Common myeloid progenitor, CD34-positive (primary cell): Measurements from ENCODE around the gene EIF4G2.

Source experiments
- CTCF ChIA-PET: fragments of 350-600 bp; sonication (Branson Sonifier 250); formaldehyde crosslinking; loops from one replicate; lab custom pipeline; 2021; ENCODE audit warnings: antibody characterized with exemption; lab: Charles Lee
- POLR2A ChIA-PET: fragments of 350-600 bp; sonication (Branson Sonifier 250); formaldehyde crosslinking; loops from one replicate; lab custom pipeline; 2021; ENCODE audit warnings: antibody characterized with exemption; lab: Charles Lee
- DNase-seq, 3 donors: peaks; one replicate each; pipeline versions ENCODE4 v3.0.0 to v3.0.0-alpha.2; 2013
- H3K27ac ChIP-seq, 2 experiments: 1 replicate in 1 of 2; 2 replicates in 1 of 2; pipeline ENCODE4 v1.7.0; 2013; ENCODE audit warnings: inconsistent platforms in 2 of 2, low read length in 2 of 2, mild to moderate bottlenecking in 2 of 2, low read depth in 1 of 2, moderate library complexity in 1 of 2; ENCODE audit not compliant: severe bottlenecking in 2 of 2, insufficient read depth in 1 of 2, poor library complexity in 1 of 2
- H3K27me3 ChIP-seq, 5 experiments: replicated peaks in 2 of 5; 1 replicate in 3 of 5; 2 replicates in 2 of 5; pipeline versions ENCODE4 v1.6.1 to v1.7.0; 2013; ENCODE audit warnings: low read length in 4 of 5, mild to moderate bottlenecking in 2 of 5, moderate library complexity in 2 of 5, inconsistent platforms in 1 of 5; ENCODE audit not compliant: insufficient read depth in 5 of 5, control insufficient read depth in 4 of 5
- H3K36me3 ChIP-seq, 4 experiments: 1 replicate in 2 of 4; 2 replicates in 2 of 4; pipeline versions ENCODE4 v1.6.1 to v1.7.0; 2013; ENCODE audit warnings: low read length in 3 of 4, control low read depth in 1 of 4, mild to moderate bottlenecking in 1 of 4; ENCODE audit not compliant: control insufficient read depth in 4 of 4, insufficient read depth in 4 of 4
- H3K4me1 ChIP-seq, 4 experiments: 1 replicate in 3 of 4; 2 replicates in 1 of 4; pipeline versions ENCODE4 v1.6.1 to v1.7.1; 2013; ENCODE audit warnings: low read length in 3 of 4, mild to moderate bottlenecking in 3 of 4, control low read depth in 1 of 4, inconsistent platforms in 1 of 4, moderate library complexity in 1 of 4; ENCODE audit not compliant: control insufficient read depth in 4 of 4, insufficient read depth in 4 of 4; ENCODE audit errors: control extremely low read depth in 1 of 4
- H3K4me3 ChIP-seq, 7 experiments: 1 replicate in 4 of 7; 2 replicates in 3 of 7; pipeline versions ENCODE4 v1.5.1 to v1.7.0; 2013; ENCODE audit warnings: mild to moderate bottlenecking in 7 of 7, low read length in 6 of 7, moderate library complexity in 6 of 7, inconsistent platforms in 2 of 7, low read depth in 2 of 7, control low read depth in 1 of 7; ENCODE audit not compliant: insufficient read depth in 4 of 7, control insufficient read depth in 1 of 7; ENCODE audit errors: extremely low read depth in 1 of 7
- H3K9me3 ChIP-seq, 5 experiments: 1 replicate in 4 of 5; 2 replicates in 1 of 5; pipeline versions ENCODE4 v1.6.1 to v1.7.1; 2013; ENCODE audit warnings: low read length in 4 of 5, mild to moderate bottlenecking in 2 of 5, inconsistent platforms in 1 of 5, low read depth in 1 of 5, moderate library complexity in 1 of 5; ENCODE audit not compliant: control insufficient read depth in 4 of 5, insufficient read depth in 2 of 5; ENCODE audit errors: control extremely low read depth in 1 of 5
- WGBS: methylation state at CpG from one replicate; pipeline ENCODE4 v1.1.5; 2013; ENCODE audit not compliant: insufficient coverage; 5-methylcytosine and 5-hydroxymethylcytosine counted together

EIF4G2 gene

GRCh38 chr11:10758957-10759356 is 49.8 kb downstream of the EIF4G2 start:
- WGBS: no CpG with 5 or more reads among the region's 1 CpG
- peak in 2 of 3 donors; percentile 47 to 51 for DNase-seq
- Histone ChIP-seq H3K27me3 (no peaks in the 10 kb centered on the region), H3K27ac (no peak overlapping the region), H3K36me3 (peaks cover 16 to 78% (median 50%) of the 10 kb centered on the region in 4 experiments), H3K4me1 (peaks cover 0 to 14% (median 5%) of the 10 kb centered on the region in 4 experiments), H3K9me3 (no peaks in the 10 kb centered on the region), H3K4me3 (no peak overlapping the region)
- ChIA-PET CTCF (interaction anchor here (0.8 to 9.9 kb wide), 3 partner anchors 10 to 34 kb away, joined by 3 to 78 read pairs (median 7); no protein-coding TSS in a partner anchor), POLR2A (no interaction called here)

- Histone ChIP-seq H3K9me3 (no peaks in the 10 kb centered on the region), H3K36me3 (peaks cover 15 to 43% (median 26%) of the 10 kb centered on the region in 4 experiments), H3K4me1 (peaks cover 15 to 48% (median 40%) of the 10 kb centered on the region in 4 experiments), H3K27me3 (no peaks in the 10 kb centered on the region), H3K4me3 (peak overlapping the region in 6 of 7 experiments; percentile 83 to 99 (median 92)), H3K27ac (no peak overlapping the region)
- WGBS: 80% methylated on average over 2 of the region's 7 CpGs
- ChIA-PET POLR2A (no interaction called here), CTCF (interaction anchor here (0.6 to 1.5 kb wide), 6 partner anchors 9 to 863 kb away, joined by 3 to 5 read pairs (median 3); no protein-coding TSS in a partner anchor)
- DNase-seq: no peak
Measured at GRCh38 chr11:10752486-10752885, 56.2 kb downstream of the EIF4G2 start.

GRCh38 chr11:10752061-10752460 is 56.7 kb downstream of the EIF4G2 start:
- Histone ChIP-seq H3K9me3 (no peaks in the 10 kb centered on the region), H3K36me3 (peaks cover 11 to 39% (median 21%) of the 10 kb centered on the region in 4 experiments), H3K4me3 (peak overlapping the region; percentile 83 to 99 (median 92)), H3K4me1 (peaks cover 15 to 50% (median 42%) of the 10 kb centered on the region in 4 experiments), H3K27ac (peak overlapping the region in 1 of 2 experiments; percentile 86), H3K27me3 (no peaks in the 10 kb centered on the region)
- WGBS: no CpG with 5 or more reads among the region's 2 CpGs
- no peak for DNase-seq
- POLR2A ChIA-PET: no interaction called here
- CTCF ChIA-PET: interaction anchor here (0.6 to 1.5 kb wide), 6 partner anchors 10 to 863 kb away, joined by 3 to 5 read pairs (median 3); no protein-coding TSS in a partner anchor

- Histone ChIP-seq H3K27ac (peak overlapping the region; percentile 74 to 86), H3K4me1 (peaks cover 15 to 50% (median 42%) of the 10 kb centered on the region in 4 experiments), H3K27me3 (no peaks in the 10 kb centered on the region), H3K36me3 (peaks cover 6 to 34% (median 18%) of the 10 kb centered on the region in 4 experiments), H3K4me3 (peak overlapping the region; percentile 83 to 99 (median 92)), H3K9me3 (no peaks in the 10 kb centered on the region)
- ChIA-PET POLR2A (interaction anchor here (1.0 kb wide), 1 partner anchor 57 kb away, joined by 7 read pairs; the partner anchor contains the start of gene EIF4G2), CTCF (interaction anchor here (0.7 to 1.0 kb wide), 4 partner anchors 10 to 350 kb away, joined by 3 read pairs; no protein-coding TSS in a partner anchor)
- DNase-seq: no peak
- 2% methylated on average over 10 of the region's 14 CpGs for WGBS
Measured at GRCh38 chr11:10751581-10751940, 57.2 kb downstream of the EIF4G2 start.

GRCh38 chr11:10750838-10751580 is 57.7 kb downstream of the EIF4G2 start, which contains the start of gene CTR9:
CTR9 (plus strand) TSS chr11:10751246; CDS start chr11:10751413, 167 bp downstream.
- H3K36me3 ChIP-seq: peaks cover 6 to 30% (median 18%) of the 10 kb centered on the region in 4 experiments
- H3K27ac ChIP-seq: peak within 1 kb of the TSS; percentile 74 to 86
- peak; percentile 95 to 97 (median 95) for DNase-seq
- H3K4me1 ChIP-seq: peaks cover 15 to 52% (median 42%) of the 10 kb centered on the region in 4 experiments
- no peaks in the 10 kb centered on the region for H3K9me3 ChIP-seq
- no peaks in the 10 kb centered on the region for H3K27me3 ChIP-seq
- CTCF ChIA-PET: interaction anchor here (0.7 to 1.0 kb wide), 4 partner anchors 10 to 350 kb away, joined by 3 read pairs; no protein-coding TSS in a partner anchor
- POLR2A ChIA-PET: interaction anchor here (1.0 kb wide), 1 partner anchor 58 kb away, joined by 7 read pairs; the partner anchor contains the start of gene EIF4G2
- under 1% methylated on average over 61 of the region's 67 CpGs for WGBS
- peak within 1 kb of the TSS; percentile 83 to 99 (median 92) for H3K4me3 ChIP-seq

- peaks cover 4 to 15% (median 8%) of the 10 kb centered on the region in 4 experiments for H3K36me3 ChIP-seq
- ChIA-PET CTCF (interaction anchor here (1.3 to 1.6 kb wide), 3 partner anchors 9 to 21 kb away, joined by 3 to 7 read pairs (median 4); no protein-coding TSS in a partner anchor), POLR2A (no interaction called here)
- no peak overlapping the region for H3K27ac ChIP-seq
- WGBS: 50% methylated on average over 1 of the region's 2 CpGs
- DNase-seq: no peak
- H3K4me1 ChIP-seq: peaks cover 16 to 63% (median 44%) of the 10 kb centered on the region in 4 experiments
- H3K4me3 ChIP-seq: peak overlapping the region in 1 of 7 experiments; percentile 2
- H3K9me3 ChIP-seq: no peaks in the 10 kb centered on the region
- no peaks in the 10 kb centered on the region for H3K27me3 ChIP-seq
Measured at GRCh38 chr11:10749476-10749875, 59.2 kb downstream of the EIF4G2 start.
